NCI-H2196 (cell line): ENCODE measurements around the gene GAB1.
A peak's percentile ranks its signal among the peaks of the same experiment; 100 is the strongest.

Source experiments
- DNase-seq: peaks from one replicate; lab custom pipeline; 2025; ENCODE audit not compliant: unreplicated experiment; lab: John Stamatoyannopoulos, UW

The GAB1 gene

DNA sequence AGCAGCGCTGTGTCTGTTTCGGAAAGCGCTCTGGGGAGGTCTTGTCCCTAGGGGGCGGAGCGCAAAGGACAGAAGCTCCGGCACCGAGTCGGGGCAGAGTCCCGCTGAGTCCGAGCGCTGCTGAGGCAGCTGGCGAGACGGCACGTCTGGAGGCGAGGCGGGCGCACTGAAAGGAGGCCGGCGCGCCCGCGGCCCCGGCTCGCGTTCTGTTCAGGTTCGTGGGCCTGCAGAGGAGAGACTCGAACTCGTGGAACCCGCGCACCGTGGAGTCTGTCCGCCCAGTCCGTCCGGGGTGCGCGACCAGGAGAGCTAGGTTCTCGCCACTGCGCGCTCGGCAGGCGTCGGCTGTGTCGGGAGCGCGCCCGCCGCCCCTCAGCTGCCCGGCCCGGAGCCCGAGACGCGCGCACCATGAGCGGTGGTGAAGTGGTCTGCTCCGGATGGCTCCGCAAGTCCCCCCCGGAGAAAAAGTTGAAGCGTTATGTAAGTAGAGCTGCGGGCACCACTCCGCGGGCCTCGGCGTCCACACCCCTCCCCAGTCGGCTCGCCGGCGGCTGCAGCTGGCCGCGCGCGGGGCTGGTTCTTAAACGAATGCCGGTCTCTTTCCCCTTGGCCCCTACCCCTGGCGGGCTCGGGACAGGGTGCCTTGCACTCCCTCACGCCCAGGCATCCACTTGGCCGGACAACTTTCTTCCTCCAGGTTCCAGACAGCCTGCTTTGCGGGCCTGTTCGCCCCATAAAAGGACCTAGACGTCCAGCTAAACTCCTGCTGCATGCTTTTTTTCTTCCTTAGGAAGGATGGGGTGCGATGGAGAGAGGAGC lies at the start of gene GAB1:
Gene GAB1 (plus strand): TSS at position 96 of the 819 bp plus-strand sequence. CDS start 313 bp downstream, at position 409.
- peak; percentile 4 for DNase-seq

DNA sequence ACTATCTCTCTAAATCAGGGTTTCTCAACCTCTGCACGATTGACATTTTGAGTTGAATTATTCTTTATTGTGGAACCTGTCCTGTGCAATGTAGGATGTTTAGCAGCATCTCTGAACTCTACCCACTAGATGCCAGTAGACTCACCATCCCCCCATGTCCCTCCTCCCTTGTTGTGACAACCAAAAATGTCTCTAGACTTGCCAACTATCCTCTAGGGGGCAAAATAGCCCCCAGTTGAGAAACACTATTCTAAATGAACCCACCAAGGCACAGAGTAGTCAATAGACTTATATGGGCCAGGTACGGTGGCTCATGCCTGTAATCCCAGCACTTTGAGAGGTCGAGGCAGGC lies 49.1 kb upstream of the GAB1 start:
- no peak for DNase-seq

DNA sequence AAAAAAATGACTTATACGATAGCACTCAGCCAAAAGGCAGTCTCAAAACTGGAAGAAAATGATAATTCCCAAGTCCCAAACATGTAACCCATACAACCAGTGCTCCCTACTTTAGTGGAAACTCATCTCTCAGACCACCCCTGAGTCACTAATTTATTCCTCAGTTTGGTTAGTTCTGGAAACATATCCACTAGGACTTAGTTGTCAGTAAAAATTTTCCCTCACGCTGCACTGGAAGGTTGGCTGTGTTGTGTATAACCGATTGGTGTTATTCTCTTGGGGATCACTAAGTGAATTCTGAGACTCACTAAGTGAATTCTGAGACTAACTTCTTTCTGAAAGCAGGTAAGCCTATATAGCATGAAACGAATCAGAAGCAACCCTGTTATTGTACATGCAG lies 48.5 kb upstream of the GAB1 start:
- no peak for DNase-seq

DNA sequence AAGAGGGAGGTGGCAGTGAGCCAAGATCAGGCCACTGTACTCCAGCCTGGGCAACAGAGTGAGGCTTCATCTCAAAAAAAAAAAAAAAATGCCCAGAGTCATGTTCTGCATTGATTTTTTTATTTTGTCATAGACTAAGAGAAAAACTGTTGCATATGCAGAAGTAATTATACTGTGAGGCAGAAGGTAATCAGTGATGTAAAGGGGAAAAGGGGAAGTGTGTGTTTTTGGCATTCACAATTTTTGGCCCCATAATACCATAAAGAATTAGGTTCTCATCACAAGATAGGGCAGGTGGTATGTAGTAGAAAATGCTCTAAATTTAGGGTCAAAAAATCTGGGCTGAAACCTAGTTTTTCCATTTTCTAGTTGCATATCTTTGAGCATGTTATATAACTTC lies 47.3 kb upstream of the GAB1 start:
- no peak for DNase-seq

DNA sequence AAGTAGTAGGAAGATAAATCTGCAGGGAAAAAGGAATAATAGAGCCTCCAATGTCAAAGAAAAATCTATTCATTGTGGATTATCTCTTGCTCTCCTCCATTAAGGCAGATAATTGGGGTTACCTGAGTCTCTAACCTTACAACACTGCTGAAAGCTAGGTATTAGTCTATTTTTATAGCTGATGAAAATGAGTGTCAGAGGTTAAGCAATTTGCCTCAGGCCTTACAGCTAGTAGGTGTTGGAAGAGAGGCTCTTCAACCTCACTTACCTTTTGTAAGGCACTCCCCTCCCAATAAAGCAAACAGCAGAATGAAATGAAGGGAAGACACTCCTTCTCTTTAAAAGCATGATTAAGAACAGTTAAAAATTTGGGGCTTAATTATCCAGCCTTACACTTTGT lies 45.4 kb upstream of the GAB1 start:
- no peak for DNase-seq

DNA sequence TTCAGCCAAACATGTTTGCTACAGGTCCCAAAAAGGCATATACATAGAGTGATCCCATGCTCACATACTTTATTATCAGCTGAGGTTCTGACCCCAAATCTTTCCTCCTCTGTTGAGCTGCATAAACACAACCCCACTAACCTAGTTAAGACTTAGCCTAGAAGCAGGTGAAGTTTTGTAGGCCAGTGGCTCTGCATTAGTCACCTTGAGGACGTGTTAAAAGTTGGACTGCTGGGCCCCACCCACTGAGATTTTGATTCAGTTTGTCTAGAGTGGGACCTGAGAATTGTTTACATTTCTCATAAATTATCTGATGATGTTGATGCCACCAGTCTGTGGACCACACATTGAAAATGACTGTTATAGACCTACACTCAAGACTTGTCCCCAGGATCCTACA lies 43.8 kb upstream of the GAB1 start:
- DNase-seq: no peak

DNA sequence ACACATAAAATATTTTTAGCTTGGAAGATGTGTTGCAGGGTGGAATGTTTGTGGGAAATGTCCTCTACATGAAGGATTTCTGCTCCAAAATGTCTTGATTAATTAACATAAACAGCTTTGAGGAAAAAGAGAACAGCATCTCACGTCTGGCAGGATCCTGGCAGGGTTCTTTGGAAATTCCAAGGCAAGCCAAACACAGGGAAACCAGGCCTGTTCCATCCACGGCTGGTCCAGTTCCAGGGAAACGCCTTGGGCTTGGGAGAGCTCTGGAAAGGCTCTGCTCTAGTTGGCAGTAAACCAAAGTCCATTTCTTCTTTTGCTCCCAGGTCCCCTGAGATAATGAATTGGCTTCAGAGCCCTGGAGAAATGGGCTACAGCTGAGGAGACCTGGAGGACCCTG lies 42.4 kb upstream of the GAB1 start:
- DNase-seq: no peak

DNA sequence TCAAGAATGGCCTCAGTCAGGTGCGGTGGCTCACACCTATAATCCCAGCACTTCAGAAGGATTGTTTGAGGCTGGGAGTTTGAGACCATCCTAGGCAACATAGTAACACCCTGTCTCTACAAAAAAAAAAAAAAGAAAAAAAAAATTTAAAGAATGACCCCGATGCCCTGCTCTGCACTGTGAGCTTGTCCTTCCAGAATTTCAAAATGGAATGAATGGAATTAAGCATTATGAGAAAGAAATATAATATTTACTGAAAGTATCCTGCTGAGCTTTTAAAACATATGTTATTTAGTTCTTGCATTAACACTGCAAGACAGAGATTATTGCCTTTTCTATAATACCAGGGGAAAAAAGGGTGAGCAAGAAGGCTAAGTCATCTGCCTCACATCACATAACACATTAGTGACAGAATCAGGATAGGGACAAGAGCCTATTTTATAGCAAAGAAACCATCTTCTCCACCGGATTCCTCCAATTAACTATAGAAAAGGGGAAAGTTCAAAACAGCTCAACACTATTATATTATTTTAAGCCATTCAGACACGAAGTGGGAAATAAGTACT lies 41.9 kb upstream of the GAB1 start:
- no peak for DNase-seq

DNA sequence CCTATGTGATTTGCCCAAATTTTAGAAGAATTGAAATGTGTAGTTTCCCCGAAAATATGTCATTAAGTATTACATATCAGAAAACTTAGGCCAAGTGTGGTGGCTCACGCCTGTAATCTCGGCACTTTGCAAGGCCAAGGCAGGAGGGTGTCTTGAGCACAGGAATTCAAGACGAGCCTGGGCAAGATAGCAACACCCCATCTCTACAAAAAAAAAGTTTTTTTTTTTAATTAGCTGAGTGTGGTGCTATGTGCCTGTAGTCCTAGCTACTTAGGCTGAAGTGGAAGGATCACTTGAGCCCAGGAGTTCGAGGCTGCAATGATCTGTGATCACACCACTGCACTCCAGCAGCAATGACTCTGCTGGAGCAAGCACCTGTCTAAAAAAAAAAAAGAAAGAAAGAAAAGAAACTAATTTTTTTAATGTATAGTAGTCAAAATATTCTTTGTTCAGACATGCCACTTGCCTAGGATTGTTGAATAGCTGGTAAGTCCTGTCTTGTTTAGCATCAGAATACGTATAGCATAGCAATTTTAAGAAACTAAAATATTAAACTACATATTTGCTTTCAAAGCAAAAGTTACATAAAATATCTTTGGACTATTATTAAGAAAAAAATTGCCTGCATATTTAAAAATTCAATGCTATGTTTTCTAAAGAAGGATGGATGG lies 40.1 kb upstream of the GAB1 start:
- no peak for DNase-seq

DNA sequence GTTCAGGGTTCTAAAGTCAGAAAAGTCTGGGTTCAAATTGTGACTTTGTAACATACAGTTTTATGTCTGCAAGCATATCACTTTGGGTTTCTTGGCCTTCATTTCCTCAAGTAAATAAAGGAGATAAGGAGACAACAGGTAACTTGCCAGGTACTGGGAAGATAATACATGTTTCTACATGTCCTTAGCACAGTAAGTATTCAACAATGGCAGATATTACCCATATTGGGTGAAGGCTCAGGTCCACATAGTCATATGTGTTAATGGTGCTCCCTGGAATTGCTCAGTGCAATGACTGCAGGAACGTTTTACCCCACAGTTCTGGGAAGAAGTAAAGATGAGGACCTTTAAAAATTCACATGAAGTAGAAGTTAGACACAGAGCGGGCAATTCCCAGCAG lies 35.8 kb upstream of the GAB1 start:
- DNase-seq: no peak

DNA sequence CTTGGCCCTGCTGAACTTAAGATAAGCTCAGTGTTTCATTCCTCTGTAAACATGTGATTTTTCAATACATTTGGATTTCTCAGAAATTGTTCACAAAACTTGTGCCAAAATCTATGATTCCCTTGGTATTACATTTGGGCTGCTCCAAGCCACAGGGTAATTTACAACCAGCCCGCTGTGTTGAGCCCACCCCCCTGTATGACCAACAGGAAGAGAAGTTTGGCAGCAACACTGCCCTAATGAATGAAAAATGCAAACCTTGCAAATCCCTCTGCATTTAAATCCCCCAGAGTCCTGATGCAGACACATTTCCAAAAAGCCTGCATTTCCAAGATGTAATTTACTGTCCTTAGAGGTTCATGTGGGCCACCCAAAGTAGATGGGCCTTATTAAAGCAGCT lies 34.1 kb upstream of the GAB1 start:
- DNase-seq: no peak

DNA sequence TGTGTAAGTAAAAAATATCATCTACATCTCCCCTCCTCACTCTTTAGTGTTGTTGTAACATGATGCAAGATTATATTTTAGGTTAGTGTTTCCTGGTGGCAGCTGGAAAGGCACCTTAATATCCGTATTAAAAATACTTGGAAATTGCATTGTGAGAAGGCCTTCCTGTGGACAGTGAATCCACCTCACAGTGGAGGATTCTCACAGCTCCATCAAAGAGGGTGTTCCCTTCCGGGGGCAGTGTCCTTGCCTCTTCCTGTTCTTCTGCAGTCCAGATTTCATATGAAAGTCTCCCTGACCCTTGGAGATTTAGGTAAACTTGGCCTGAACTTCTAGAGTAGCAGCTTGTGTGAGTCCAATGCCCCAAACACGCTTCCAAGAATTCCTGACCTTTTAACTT lies 29.9 kb upstream of the GAB1 start:
- no peak for DNase-seq

DNA sequence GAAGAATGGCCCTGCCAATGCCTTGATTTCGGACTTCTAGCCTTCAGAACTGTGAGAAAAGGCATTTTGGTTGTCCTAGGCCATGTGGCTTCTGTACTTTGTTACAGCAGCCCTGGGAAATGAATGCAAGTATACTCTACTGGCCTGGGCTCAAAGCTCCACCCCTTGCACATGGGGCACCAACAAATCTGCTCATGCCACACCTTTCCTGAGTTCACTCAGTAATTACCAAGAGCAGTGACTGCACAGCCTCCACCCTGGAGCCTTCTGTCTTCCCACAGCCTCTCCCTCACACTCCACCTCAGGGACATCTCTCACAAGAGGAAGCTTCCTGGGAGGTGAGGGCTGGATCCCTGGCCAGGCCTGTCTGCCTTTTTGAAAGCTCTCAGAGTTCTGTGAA lies 29.1 kb upstream of the GAB1 start:
- DNase-seq: no peak

DNA sequence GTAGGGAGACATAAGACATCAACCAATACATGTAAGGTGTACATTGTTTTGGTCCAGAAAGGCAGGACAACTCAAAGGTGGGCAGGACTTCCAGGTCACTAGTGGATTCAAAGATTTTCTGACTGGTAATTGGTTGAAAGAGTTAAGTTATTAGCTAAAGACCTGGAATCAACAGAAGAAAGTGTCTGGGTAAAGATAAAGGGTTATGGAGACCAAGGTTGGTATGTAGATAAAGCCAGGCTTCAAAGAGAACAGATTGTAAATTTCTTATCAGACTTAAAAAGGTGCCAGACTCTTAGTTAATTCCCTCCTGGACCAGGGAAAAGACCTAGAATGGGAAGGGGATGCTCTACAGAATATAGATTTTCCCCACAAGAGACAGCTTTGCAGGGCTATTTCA lies 28.3 kb upstream of the GAB1 start:
- no peak for DNase-seq

DNA sequence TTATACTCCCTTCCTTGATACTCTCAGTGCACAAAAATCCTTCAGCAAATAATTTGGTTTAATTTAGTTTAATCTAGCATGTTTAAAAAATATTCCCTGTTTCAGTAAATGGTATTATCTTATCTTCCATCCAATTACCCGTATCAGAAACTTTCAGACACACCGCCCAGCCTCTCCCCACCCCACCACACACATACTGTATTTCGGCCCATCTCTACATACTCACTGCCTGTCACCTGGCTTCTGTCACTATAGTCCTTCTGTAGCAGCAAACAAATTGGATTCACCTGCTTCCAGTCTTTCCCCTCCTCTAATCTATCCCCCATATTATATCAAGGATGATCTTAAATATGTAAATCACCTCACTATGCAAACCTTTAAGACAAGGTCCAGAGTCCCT lies 24.8 kb upstream of the GAB1 start:
- DNase-seq: no peak

DNA sequence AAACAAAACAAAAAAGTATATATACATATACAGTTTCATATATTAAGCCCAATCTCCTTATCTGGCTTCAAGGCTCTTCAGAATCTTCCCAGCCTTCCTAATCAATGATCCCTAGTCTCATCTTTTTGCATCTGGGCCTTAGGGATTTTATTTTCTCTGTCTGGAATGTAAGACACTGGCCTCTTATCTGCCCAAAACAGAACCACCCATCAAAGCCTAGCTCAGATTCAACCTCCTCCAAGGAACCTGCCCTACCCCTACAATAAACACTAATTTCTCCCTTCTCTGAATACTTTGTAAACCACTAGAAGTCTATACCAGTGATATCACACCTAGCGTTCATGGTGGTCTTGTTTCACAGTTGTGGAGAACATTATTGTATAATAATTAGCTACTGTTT lies 23.2 kb upstream of the GAB1 start:
- no peak for DNase-seq

DNA sequence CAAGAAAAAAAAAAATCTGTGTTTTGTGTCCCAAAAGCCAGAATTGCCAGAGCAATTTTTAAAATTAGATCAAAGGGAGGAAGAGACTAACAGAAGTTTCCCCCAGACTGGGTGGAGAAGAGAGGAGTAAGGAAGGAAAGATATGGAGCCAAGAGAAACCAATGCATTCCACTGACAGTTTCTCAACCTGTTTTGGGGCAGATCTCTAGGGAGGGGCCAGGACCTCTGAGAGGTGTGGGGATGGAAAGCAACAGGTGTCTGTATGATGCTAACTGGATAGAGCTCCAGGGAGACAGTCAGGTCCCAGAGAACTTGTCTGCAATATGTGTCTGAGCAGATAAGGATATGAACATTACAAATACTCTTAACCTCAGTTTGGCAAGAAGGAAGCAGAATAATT lies 22.7 kb upstream of the GAB1 start:
- no peak for DNase-seq

DNA sequence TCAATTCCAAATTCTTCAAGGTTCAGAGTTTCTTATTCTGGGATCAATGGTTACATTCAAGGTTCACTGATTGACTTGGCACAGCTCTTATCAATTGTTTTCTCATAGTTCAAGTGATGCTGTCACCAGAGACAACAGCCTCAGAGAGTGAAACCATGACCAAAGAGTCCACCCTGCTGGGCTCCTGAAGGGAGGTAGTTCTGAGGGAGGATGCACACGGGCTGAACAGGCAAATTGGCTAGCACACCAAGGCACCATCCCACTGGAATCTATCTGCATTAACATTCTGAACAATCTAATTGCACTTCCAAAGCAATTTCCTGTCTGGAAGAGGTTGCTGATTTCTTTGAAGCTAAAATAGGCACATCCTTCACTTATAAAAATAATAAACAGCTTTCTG lies 16.6 kb upstream of the GAB1 start:
- no peak for DNase-seq

DNA sequence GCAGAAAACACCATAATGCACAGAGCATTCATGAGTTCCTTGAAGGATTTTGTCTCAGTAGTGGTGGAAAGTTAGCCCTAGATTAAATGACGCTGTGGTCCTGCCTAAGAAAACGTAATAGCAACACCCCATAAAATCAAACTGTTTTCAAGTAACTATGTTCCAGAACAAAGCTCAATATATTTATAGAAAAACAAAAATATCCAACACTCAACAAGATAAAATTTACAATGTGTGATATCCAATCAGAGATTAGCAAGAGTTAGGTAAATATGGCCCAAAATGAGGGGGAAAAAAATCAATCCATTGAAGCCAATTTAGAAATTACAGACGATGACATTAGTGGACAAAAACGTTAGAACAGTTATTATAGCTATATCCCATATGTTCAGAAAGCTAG lies 9.9 kb upstream of the GAB1 start:
- no peak for DNase-seq

DNA sequence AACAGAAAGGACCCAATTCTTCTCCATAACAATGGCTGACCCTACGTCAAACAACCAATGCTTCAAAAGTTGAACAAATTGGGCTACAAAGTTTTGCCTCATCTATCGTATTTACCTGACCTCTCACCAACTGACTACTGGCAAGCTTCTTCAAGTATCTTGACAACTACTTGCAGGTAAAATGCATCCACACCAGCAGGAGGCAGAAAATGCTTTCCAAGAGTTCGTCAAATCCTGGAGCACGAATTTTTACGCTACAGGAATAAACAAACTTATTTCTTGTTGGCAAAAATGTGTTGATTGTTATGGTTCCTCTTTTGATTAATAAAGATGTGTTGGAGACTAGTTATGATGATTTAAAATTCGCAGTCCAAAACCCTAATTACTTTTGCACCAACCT lies 6.7 kb upstream of the GAB1 start:
- DNase-seq: no peak

DNA sequence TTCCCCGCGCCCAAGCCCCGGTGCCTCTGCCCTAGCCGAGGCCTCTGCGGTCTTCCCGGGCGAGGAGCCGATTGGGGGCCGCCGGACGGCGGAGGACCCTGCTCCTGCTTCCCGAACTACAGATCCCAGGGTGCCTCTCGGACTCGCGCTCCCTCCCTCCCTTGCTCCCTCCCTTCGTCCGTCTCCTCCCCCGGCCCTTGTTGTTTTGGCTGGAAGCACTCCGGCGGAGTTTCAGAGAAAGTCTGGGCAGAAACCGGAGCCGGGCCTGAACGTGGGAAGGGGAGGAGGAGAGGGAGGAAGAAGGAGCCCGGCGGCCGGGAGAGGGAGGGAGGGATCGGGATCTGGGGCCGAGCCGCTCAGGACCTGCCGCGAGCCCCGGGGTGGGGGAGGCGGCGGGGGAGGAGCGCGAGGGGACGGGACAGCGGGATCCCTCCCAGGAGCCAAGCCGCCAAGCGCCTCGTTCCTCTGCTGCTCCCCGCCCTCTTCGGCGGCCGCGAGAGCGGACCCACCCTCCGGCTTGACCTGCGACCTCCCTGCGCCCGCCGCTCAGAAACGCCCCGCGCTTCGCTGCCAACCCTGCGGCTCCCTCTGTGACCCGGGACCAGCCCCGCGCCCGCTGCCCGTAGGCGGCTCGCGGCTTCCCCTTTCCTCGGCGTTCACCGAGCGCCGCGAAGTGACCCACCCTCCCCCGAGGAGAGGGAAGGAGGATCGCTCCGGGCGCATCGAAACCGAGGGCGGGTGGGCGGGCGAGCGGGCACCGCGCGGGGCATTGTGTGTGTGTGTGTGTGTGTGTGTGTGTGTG lies 496 bp upstream of the GAB1 start:
- DNase-seq: peak; percentile 17
